ENCODE results near the gene MLLT1. TPM values are rescaled to one million over a fixed set of nuclear protein-coding genes. Genes with fewer than 3 reads are reported as not detected.

Gene MLLT1
- total and polyA plus RNA-seq, 2 donors (not counting 1 experiment from before 2014, with no cell fraction given), result 19.4 to 40.2 TPM

DNA sequence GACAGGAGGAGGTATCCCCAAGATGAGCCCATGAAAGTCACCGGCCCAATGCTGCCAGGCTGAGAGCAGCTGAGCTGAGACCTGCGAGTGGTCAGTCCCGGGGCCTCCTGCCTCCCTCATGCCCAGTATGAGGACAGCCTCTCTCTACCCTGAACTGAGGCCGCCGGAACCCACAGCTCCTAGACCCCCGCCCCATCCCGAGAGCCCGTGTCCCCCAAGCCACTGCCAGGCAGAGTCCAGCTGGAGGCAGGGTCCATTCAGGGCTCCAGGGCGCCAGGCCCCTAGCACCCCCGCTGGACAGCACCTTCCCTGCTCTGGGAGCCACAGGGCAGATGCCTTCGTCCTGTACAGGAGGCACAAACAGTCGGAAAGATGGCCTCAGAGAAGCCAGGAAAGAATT, 38.7 kb downstream of the MLLT1 start:
- Mint-ChIP-seq H3K27me3 (no peaks in the 10 kb centered on the region), H3K4me1 (peaks cover 27% of the 10 kb centered on the region), H3K27ac (no peak overlapping the region), H3K4me3 (no peak overlapping the region), H3K9me3 (ENCODE audit: insufficient read depth) (no peaks in the 10 kb centered on the region)
- Histone ChIP-seq H3K27me3 (replicated peaks in 1 of 4; ENCODE audit: control extremely low read depth in 1 of 4, control insufficient read depth in 3 of 4, insufficient read depth in 4 of 4, low read length in 3 of 4) (no peaks in the 10 kb centered on the region), H3K4me2 (replicated peaks; ENCODE audit: low read depth, low read length, poor library complexity, severe bottlenecking) (no peak overlapping the region), H3K36me3 (replicated peaks in 1 of 2; ENCODE audit: control extremely low read depth in 1 of 2, control insufficient read depth in 1 of 2, extremely low read depth in 1 of 2, insufficient read depth in 2 of 2, low read length in 1 of 2) (peaks cover 0 to 3% of the 10 kb centered on the region in 2 experiments), H3K4me1 (ENCODE audit: control insufficient read depth in 2 of 2, insufficient read depth in 2 of 2, low read length in 2 of 2) (peaks cover 13 to 18% of the 10 kb centered on the region in 2 donors), H3K79me2 (ENCODE audit: control insufficient read depth, insufficient read depth, low read length) (peaks cover 95% of the 10 kb centered on the region), H3K9me3 (ENCODE audit: control extremely low read depth in 1 of 3, control insufficient read depth in 2 of 3, insufficient read depth in 1 of 3, low read length in 2 of 3) (peaks cover 0 to 5% (median 0%) of the 10 kb centered on the region in 3 donors), H3K9ac (ENCODE audit: low read length) (no peak overlapping the region), H2AFZ (ENCODE audit: insufficient read depth, low read depth, low read length, poor library complexity, severe bottlenecking) (no peak overlapping the region), H3K4me3 (ENCODE audit: control extremely low read depth in 1 of 5, extremely low read depth in 1 of 5, insufficient read depth in 1 of 5, low read depth in 2 of 5, low read length in 4 of 5) (no peak overlapping the region), H4K20me1 (ENCODE audit: control insufficient read depth, insufficient read depth, low read length, poor library complexity, severe bottlenecking) (peaks cover 80% of the 10 kb centered on the region), H3K27ac (ENCODE audit: low read length in 2 of 2) (no peak overlapping the region)
- ATAC-seq (ENCODE audit: low read depth) (no peak), DNase-seq (no peak)
- intact Hi-C loops (cut with micrococcal nuclease), result no loop called here
- TF ChIP-seq, protein P1, sequence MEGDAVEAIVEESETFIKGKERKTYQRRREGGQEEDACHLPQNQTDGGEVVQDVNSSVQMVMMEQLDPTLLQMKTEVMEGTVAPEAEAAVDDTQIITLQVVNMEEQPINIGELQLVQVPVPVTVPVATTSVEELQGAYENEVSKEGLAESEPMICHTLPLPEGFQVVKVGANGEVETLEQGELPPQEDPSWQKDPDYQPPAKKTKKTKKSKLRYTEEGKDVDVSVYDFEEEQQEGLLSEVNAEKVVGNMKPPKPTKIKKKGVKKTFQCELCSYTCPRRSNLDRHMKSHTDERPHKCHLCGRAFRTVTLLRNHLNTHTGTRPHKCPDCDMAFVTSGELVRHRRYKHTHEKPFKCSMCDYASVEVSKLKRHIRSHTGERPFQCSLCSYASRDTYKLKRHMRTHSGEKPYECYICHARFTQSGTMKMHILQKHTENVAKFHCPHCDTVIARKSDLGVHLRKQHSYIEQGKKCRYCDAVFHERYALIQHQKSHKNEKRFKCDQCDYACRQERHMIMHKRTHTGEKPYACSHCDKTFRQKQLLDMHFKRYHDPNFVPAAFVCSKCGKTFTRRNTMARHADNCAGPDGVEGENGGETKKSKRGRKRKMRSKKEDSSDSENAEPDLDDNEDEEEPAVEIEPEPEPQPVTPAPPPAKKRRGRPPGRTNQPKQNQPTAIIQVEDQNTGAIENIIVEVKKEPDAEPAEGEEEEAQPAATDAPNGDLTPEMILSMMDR (IDR thresholded peaks at IDR 0.05), result no peak
- no peak for TF ChIP-seq EZH2 (IDR thresholded peaks at IDR 0.05; ENCODE audit: borderline replicate concordance, insufficient read depth, low read depth, low read length, poor library complexity, severe bottlenecking)
- POLR2A ChIA-PET, result no interaction called here
- 91% methylated on average over 12 of the region's 12 CpGs for WGBS (ENCODE audit: insufficient coverage)
- CTCF ChIA-PET, result no interaction called here

DNA sequence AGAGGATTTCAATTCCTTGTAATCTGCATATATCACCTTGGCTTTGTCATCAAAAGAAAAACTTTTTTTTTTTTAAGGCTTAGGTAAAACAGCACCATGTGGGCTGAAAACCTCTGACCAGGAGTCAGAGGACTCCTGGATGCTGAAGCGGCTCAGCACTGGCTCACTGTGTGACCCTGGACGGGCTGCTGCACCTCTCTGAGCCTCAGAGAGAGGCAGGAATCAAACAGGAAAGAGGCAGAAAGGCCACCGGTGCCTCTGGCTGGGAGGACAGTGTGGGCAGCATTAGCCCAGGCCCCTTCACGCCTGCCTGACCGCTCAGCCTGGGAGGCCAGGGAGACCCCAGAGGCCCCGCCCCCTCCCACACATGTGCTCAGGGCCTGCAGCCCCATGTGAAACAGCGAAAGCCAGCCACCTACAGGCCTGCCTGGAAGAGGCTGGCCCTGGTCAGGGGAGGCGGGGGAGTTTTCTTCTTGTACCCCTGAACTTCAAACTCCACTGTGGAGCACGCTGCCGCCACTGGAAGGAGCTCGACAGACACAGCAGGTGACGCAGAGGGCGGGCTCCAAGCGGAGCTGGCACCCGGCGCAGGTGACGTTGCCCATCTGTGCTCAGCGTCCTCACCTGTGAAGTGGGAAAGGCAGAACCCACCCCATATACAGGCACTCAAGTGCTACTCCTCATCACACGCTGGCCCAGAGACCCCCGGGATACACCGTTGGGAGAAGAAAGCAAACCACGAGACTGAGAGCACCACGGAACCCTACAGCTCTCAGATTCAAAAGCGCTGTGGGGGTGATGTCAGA, 39.7 kb downstream of the MLLT1 start:
- peaks cover 30% of the 10 kb centered on the region for H3K4me1 Mint-ChIP-seq
- H3K79me2 ChIP-seq (ENCODE audit: control insufficient read depth, insufficient read depth, low read length), result peaks cover 96% of the 10 kb centered on the region
- ChIA-PET POLR2A (no interaction called here), CTCF (no interaction called here)
- H3K9me3 Mint-ChIP-seq (ENCODE audit: insufficient read depth), result no peaks in the 10 kb centered on the region
- no peaks in the 10 kb centered on the region for H3K27me3 Mint-ChIP-seq
- H3K36me3 ChIP-seq (replicated peaks in 1 of 2; ENCODE audit: control extremely low read depth in 1 of 2, control insufficient read depth in 1 of 2, extremely low read depth in 1 of 2, insufficient read depth in 2 of 2, low read length in 1 of 2), result peaks cover 0 to 3% of the 10 kb centered on the region in 2 experiments
- no peak for ATAC-seq (ENCODE audit: low read depth)
- no peak overlapping the region for H3K27ac Mint-ChIP-seq
- H3K27ac ChIP-seq (ENCODE audit: low read length in 2 of 2), result no peak overlapping the region
- H3K9me3 ChIP-seq (ENCODE audit: control extremely low read depth in 1 of 3, control insufficient read depth in 2 of 3, insufficient read depth in 1 of 3, low read length in 2 of 3), result no peaks in the 10 kb centered on the region
- H3K4me3 ChIP-seq (ENCODE audit: control extremely low read depth in 1 of 5, extremely low read depth in 1 of 5, insufficient read depth in 1 of 5, low read depth in 2 of 5, low read length in 4 of 5), result no peak overlapping the region
- no peak overlapping the region for H3K4me2 ChIP-seq (replicated peaks; ENCODE audit: low read depth, low read length, poor library complexity, severe bottlenecking)
- H2AFZ ChIP-seq (ENCODE audit: insufficient read depth, low read depth, low read length, poor library complexity, severe bottlenecking), result no peak overlapping the region
- no peak overlapping the region for H3K4me3 Mint-ChIP-seq
- peaks cover 85% of the 10 kb centered on the region for H4K20me1 ChIP-seq (ENCODE audit: control insufficient read depth, insufficient read depth, low read length, poor library complexity, severe bottlenecking)
- WGBS (ENCODE audit: insufficient coverage), result over 99% methylated on average over 15 of the region's 24 CpGs
- TF ChIP-seq EZH2 (IDR thresholded peaks at IDR 0.05; ENCODE audit: borderline replicate concordance, insufficient read depth, low read depth, low read length, poor library complexity, severe bottlenecking), result no peak
- TF ChIP-seq, protein P1 (IDR thresholded peaks at IDR 0.05), result no peak
- H3K4me1 ChIP-seq (ENCODE audit: control insufficient read depth in 2 of 2, insufficient read depth in 2 of 2, low read length in 2 of 2), result peaks cover 13 to 15% of the 10 kb centered on the region in 2 donors
- DNase-seq, result no peak
- no peaks in the 10 kb centered on the region for H3K27me3 ChIP-seq (replicated peaks in 1 of 4; ENCODE audit: control extremely low read depth in 1 of 4, control insufficient read depth in 3 of 4, insufficient read depth in 4 of 4, low read length in 3 of 4)
- no peak overlapping the region for H3K9ac ChIP-seq (ENCODE audit: low read length)
- intact Hi-C loops (cut with micrococcal nuclease), result no loop called here

All from B cell (primary cell).